Measurements from ENCODE around the gene NANOS3.

NANOS3 gene

GRCh38 chr19:13923194-13923987 is 46.5 kb downstream of the NANOS3 start:
- no peak for DNase-seq

GRCh38 chr19:13926010-13926409 is 49.1 kb downstream of the NANOS3 start:
- DNase-seq, result no peak

- no peak for DNase-seq
Measured at GRCh38 chr19:13926715-13927114, 49.8 kb downstream of the NANOS3 start.

- no peak for DNase-seq
Measured at GRCh38 chr19:13929340-13929739, 52.4 kb downstream of the NANOS3 start.

- DNase-seq, result no peak
Measured at GRCh38 chr19:13929956-13930355, 53.0 kb downstream of the NANOS3 start.

Measured in NCI-H446 treated with DMSO at 0.1 percent for 48 hours (cell line).